ENCODE results near the gene F5. TPM values are rescaled to one million over a fixed set of nuclear protein-coding genes. Genes with fewer than 3 reads are reported as not detected.

Gene F5
- total and polyA plus RNA-seq, 9 of the 15 experiments (the other 6 are each of a cell fraction or from before 2014, with no cell fraction given): 0.03 to 0.13 TPM; not detected in 7

DNA sequence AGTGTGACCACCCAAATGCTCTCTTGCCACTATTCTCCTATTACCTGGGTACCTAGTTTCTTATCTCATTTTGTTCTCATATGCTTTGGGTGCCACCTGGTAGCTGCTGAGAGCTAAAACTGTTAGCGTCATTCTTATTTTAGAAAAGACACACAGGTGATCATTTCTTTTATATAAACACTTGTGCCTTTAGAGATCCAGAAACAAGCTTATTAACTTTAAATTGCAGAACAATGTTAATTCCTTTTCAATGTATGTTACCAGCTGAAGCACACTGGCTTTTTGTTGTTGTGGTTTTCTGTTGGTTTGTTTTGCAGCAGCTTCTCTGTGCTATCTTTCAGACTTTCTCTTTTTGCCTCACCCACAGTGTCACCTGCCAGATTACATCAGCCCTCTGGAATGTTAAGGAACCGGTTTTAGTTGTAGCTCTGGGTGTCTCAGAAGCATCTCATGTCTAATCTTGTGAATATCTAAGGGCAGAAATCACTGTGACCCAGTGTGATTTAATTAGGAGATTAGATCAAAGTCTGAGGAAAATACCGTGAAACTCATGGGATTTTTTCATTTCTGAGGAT lies 57.1 kb downstream of the F5 start (continued):
- TF ChIP-seq SIRT6 (IDR thresholded peaks at IDR 0.05; ENCODE audit: low read depth, low read length) (no peak), SOX6 (IDR thresholded peaks at IDR 0.05) (peak; percentile 41; the same call in 1 of the 2 replicates), CTBP1 (IDR thresholded peaks at IDR 0.05; ENCODE audit: borderline replicate concordance) (peak; percentile 67; the same call in 1 of the 2 replicates), TAF9B (IDR thresholded peaks at IDR 0.05; ENCODE audit: partially characterized antibody) (no peak), TEAD1 (CRISPR knock-in tag; IDR thresholded peaks at IDR 0.05) (peak in 1 of 2 experiments; percentile 80; a peak in 2 of 4 replicates), RFX5 (IDR thresholded peaks at IDR 0.05; ENCODE audit: low read depth, low read length) (no peak)
- TF ChIP-seq, protein P1, sequence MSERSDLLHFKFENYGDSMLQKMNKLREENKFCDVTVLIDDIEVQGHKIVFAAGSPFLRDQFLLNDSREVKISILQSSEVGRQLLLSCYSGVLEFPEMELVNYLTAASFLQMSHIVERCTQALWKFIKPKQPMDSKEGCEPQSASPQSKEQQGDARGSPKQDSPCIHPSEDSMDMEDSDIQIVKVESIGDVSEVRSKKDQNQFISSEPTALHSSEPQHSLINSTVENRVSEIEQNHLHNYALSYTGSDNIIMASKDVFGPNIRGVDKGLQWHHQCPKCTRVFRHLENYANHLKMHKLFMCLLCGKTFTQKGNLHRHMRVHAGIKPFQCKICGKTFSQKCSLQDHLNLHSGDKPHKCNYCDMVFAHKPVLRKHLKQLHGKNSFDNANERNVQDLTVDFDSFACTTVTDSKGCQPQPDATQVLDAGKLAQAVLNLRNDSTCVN (CRISPR knock-in tag; IDR thresholded peaks at IDR 0.05): no peak
- TF ChIP-seq, protein P2, sequence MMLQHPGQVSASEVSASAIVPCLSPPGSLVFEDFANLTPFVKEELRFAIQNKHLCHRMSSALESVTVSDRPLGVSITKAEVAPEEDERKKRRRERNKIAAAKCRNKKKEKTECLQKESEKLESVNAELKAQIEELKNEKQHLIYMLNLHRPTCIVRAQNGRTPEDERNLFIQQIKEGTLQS (IDR thresholded peaks at IDR 0.05): peak; percentile 39; the same call in 1 of the 2 replicates
- TF ChIP-seq, protein P2 (CRISPR knock-in tag; conservative IDR thresholded peaks at IDR 0.05): no peak
